HUES6 (cell line): ENCODE data around the gene SDCCAG8.

ENCODE experiments used
- H3K27ac ChIP-seq: 2 replicates; pipeline ENCODE4 v1.7.0; 2013; ENCODE audit warnings: low read depth, mild to moderate bottlenecking, low read length, inconsistent platforms
- H3K27me3 ChIP-seq: 2 replicates; pipeline ENCODE4 v1.6.1; 2013; ENCODE audit warnings: low read length; ENCODE audit not compliant: control insufficient read depth, insufficient read depth
- H3K36me3 ChIP-seq: 2 replicates; pipeline ENCODE4 v1.6.1; 2013; ENCODE audit warnings: low read length; ENCODE audit not compliant: control insufficient read depth, insufficient read depth
- H3K4me1 ChIP-seq: 2 replicates; pipeline ENCODE4 v1.6.1; 2013; ENCODE audit warnings: low read length; ENCODE audit not compliant: control insufficient read depth, insufficient read depth
- H3K4me3 ChIP-seq: 2 replicates; pipeline ENCODE4 v1.5.1; 2013; ENCODE audit warnings: low read depth, low read length
- H3K9ac ChIP-seq: one replicate; pipeline ENCODE4 v1.6.1; 2013; ENCODE audit warnings: mild to moderate bottlenecking, low read length
- H3K9me3 ChIP-seq: 2 replicates; pipeline ENCODE4 v1.6.1; 2013; ENCODE audit warnings: low read depth, low read length; ENCODE audit not compliant: control insufficient read depth, insufficient read depth

The SDCCAG8 gene

GRCh38 chr1:243483952-243484351 lies 228.1 kb downstream of the SDCCAG8 start:
- H3K27ac ChIP-seq = no peak overlapping the region
- H3K4me1 ChIP-seq = peaks cover 35% of the 10 kb centered on the region
- H3K36me3 ChIP-seq = no peaks in the 10 kb centered on the region
- H3K9me3 ChIP-seq = no peaks in the 10 kb centered on the region
- H3K4me3 ChIP-seq = peak overlapping the region; percentile 62; the same call in 1 of the 2 replicates
- H3K27me3 ChIP-seq = peaks cover 11% of the 10 kb centered on the region
- H3K9ac ChIP-seq = peak overlapping the region; percentile 68

DNA sequence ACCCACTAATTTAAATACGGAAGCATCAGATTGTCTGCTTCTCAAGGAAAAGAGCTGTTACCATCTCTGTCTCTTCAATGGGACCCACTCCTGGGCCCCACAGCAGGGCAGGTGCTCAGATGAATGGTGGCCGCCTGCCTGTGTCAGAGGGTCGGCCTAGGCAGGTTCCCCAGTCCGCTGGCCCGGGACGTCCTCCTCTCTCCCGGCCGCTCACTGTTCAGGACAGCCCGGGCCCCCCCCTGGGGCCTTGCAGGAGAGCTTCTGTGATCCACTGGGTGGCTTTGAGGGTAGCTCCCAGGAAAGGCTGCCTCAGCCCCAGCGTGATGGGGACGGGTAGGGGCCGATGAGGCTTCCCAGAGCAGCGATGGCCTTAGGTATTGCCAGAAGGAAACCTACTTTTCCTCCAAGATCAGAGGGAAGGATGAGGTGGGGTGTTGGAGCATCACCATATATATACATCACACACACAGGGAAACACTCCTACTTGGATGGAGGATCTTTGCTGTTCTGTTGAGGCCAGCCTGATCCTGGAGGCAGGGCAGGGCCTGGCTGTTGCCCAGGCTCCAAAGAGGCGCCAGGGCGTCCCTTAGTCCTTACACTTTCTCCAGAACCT lies 231.3 kb downstream of the SDCCAG8 start:
- no peak overlapping the region for H3K27ac ChIP-seq
- H3K36me3 ChIP-seq = no peaks in the 10 kb centered on the region
- no peak overlapping the region for H3K9ac ChIP-seq
- H3K4me1 ChIP-seq = peaks cover 61% of the 10 kb centered on the region
- H3K4me3 ChIP-seq = no peak overlapping the region
- H3K9me3 ChIP-seq = no peaks in the 10 kb centered on the region
- H3K27me3 ChIP-seq = peaks cover 11% of the 10 kb centered on the region

GRCh38 chr1:243487649-243488227 lies 231.9 kb downstream of the SDCCAG8 start:
- H3K4me1 ChIP-seq = peaks cover 56% of the 10 kb centered on the region
- H3K9me3 ChIP-seq = no peaks in the 10 kb centered on the region
- H3K27ac ChIP-seq = peak overlapping the region; percentile 1; the same call in 1 of the 2 replicates
- H3K27me3 ChIP-seq = peaks cover 5% of the 10 kb centered on the region
- H3K4me3 ChIP-seq = peak overlapping the region; percentile 50
- H3K9ac ChIP-seq = no peak overlapping the region
- no peaks in the 10 kb centered on the region for H3K36me3 ChIP-seq

- Histone ChIP-seq H3K27ac (0 out of 2 replicates have a peak overlapping the region, but pooled peaks have one; percentile 1), H3K4me3 (no peak overlapping the region; the same call in 1 of the 2 replicates), H3K9me3 (no peaks in the 10 kb centered on the region), H3K27me3 (peaks cover 4% of the 10 kb centered on the region; the same call in 1 of the 2 replicates), H3K36me3 (no peaks in the 10 kb centered on the region), H3K4me1 (peaks cover 55% of the 10 kb centered on the region), H3K9ac (no peak overlapping the region)
Observed at GRCh38 chr1:243488459-243489157, 232.8 kb downstream of the SDCCAG8 start.

DNA sequence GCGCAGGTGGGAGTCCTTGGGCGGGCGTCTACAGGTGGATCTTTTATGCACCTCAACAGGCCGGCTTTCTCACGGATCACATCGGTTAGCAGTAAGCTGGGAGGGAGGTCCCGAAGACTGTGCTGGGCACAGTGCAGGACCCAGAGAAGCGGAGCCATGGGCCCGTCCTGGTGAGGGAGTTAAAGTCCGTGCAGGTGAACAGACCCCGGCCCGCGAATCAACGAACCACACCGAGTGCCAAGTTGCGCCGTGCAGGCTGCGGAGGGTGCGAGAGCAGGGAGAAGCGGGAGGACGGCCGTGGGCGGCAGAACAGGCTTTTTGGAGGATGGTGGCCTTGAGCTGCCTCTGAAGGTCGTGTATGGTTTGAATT lies 233.3 kb downstream of the SDCCAG8 start:
- H3K4me1 ChIP-seq = peaks cover 57% of the 10 kb centered on the region
- H3K27me3 ChIP-seq = no peaks in the 10 kb centered on the region
- H3K9me3 ChIP-seq = no peaks in the 10 kb centered on the region
- peak overlapping the region; percentile 13 for H3K9ac ChIP-seq
- no peak overlapping the region for H3K4me3 ChIP-seq
- no peak overlapping the region for H3K27ac ChIP-seq
- no peaks in the 10 kb centered on the region for H3K36me3 ChIP-seq

DNA sequence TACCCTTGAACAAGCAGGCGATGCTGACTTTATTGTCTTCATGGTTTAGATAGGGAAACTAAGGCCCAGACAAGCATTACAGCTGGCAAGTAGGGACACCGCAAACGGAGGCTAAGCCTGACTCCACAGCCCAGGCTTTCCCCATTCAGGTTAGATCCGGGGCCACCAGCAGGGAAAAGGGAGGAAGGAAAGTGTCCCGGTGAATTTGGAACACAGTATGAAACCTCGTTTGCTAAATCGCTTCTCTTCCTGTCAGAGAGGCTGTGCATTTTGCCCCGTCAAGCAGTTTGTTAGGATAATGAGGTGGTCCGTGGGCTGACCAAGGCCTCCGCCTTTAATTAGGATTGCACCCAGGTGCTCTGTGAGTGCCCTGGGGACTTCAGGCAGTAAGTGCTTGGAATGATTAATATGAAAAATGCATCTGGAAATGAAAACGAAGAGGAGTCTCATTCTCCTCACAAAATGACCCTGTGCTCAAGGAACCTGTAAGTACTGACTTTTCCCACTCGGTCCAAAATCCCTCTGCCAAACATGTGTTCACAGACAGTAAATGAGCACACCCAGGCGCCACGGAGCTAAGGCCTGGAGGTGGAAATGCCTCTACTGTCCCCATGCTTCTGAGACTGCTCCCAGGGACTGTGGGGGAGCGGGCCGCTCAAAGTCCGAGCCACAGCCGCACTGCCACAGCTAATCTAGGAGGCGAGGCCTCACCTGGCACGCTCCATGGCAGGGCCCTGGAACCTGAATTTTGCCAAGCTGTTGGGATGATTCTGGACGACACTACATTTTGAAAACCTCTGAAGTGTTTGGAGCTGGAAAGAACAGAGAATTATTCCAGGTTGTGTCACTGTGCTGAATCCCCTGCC lies 234.1 kb downstream of the SDCCAG8 start:
- no peaks in the 10 kb centered on the region for H3K27me3 ChIP-seq
- H3K9ac ChIP-seq = peak overlapping the region; percentile 13
- H3K4me3 ChIP-seq = no peak overlapping the region
- peak overlapping the region; percentile 84 for H3K27ac ChIP-seq
- H3K9me3 ChIP-seq = no peaks in the 10 kb centered on the region
- H3K4me1 ChIP-seq = peaks cover 58% of the 10 kb centered on the region
- no peaks in the 10 kb centered on the region for H3K36me3 ChIP-seq

DNA sequence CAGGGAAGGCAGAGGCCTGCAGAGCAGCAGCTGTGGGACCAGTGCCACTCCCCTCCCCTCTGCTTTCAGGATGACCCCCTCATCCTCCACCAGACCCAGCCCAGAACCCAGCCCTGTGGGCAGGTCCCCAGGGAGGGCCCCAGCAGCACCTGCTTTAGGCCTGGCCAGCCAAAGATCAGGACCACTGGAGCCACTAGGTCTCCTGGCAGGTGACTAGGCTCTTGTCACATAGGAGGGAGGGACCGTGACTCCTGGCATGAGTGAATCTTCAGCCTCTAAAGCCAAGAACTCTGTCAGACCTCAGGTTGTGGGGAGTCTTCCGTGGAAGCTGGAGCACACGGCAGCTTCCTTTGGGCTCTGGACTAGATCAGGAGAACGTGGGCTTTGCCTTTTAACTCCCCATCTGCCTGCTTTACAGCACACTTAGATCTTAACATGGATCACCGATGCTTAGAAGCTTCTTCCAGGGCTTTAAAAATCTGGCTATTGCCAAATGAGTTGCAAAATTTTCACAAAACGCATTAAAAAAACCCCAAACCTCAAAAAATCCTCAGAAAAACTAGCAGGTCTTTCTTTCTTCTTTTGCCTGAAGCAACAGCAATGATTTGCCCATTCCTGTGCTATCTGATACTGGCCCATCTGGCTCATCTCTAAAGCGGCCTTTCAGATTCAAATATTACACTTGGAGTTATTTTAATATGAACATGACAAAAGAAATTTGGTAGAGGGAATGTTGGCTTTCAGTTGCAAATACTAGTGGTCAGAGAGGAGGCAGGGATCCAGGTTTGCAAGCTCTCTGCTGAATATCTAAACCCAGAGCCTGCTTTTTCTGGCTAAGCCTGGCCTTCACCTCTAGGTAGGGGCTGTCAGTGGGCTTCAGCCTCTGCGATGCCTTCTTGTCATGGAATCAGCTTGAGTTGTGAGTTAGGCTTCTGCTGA lies 235.2 kb downstream of the SDCCAG8 start:
- Histone ChIP-seq H3K36me3 (no peaks in the 10 kb centered on the region), H3K9me3 (no peaks in the 10 kb centered on the region), H3K27me3 (no peaks in the 10 kb centered on the region), H3K27ac (peak overlapping the region; percentile 84), H3K4me3 (0 out of 2 replicates have a peak overlapping the region, but pooled peaks have one; percentile 17), H3K4me1 (peaks cover 69% of the 10 kb centered on the region), H3K9ac (peak overlapping the region; percentile 51)

DNA sequence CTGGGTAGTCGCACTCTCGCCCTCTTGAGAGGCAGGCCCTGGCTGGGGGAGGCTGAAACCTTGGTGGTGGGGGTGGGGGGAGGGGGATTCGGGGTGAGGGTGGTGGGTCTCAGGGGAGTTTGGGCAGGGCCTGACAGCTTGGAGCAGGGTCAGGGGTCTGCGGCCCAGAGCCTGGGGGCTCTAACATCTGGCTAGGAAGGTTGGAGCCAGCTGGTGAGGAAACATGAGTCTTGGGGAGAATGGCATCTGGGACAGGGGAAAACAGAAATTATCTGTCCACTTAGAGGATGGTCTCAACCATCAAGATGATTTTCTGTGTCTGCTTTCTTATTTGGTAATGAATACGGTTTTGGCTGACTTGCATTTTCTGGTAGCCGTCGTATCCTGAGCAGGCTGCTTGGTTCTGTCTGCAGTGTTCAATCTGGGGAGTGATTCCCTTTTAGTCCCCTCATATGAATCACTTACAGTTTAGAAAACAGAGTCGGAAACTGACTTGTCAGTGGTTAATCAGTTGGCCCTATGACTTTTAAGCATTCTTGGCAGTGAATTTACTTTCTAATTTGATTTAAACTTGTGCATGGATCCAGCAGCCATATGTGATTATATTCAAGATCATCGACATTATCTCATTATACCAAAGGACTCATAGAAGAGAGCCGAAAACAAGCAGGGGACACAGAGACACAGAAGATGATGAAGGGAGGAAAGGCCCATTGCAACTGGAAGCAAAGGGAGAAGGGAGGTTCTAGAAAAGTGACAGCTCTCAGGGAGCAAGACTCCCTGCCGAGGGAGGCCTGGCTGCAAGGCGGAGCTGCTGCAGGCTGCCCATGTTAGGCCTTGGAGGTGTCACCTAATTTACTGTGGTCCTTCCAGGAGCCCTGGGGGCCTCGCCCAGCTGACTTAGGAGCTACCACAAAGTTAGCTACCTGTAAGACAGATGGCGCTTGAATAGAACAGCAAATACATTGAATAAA lies 237.6 kb downstream of the SDCCAG8 start:
- H3K36me3 ChIP-seq = no peaks in the 10 kb centered on the region
- H3K4me3 ChIP-seq = no peak overlapping the region
- H3K4me1 ChIP-seq = peaks cover 71% of the 10 kb centered on the region
- H3K9ac ChIP-seq = no peak overlapping the region
- no peaks in the 10 kb centered on the region for H3K27me3 ChIP-seq
- no peaks in the 10 kb centered on the region for H3K9me3 ChIP-seq
- H3K27ac ChIP-seq = no peak overlapping the region

- no peak overlapping the region for H3K4me3 ChIP-seq
- no peak overlapping the region for H3K27ac ChIP-seq
- peaks cover 57% of the 10 kb centered on the region for H3K4me1 ChIP-seq
- H3K9me3 ChIP-seq = no peaks in the 10 kb centered on the region
- no peaks in the 10 kb centered on the region; the same call in 1 of the 2 replicates for H3K36me3 ChIP-seq
- no peak overlapping the region for H3K9ac ChIP-seq
- no peaks in the 10 kb centered on the region for H3K27me3 ChIP-seq
Observed at GRCh38 chr1:243494741-243495431, 239.0 kb downstream of the SDCCAG8 start.
